GM23338 (cell line): ENCODE measurements around the gene RP2.

Source experiments
- CREB1 ChIP-seq: fragments of 250-450 bp; sonication (Bioruptor Pico); IDR thresholded peaks from 2 replicates; pipeline ENCODE4 v1.5.0; 2020; ENCODE audit warnings: low read depth, mild to moderate bottlenecking, moderate library complexity
- EZH2 ChIP-seq: fragments of 200-600 bp; sonication (generic); IDR thresholded peaks from one replicate; pipeline ENCODE4 v1.8.0; 2017; ENCODE audit warnings: antibody characterized with exemption, mild to moderate bottlenecking, low read depth; ENCODE audit not compliant: unreplicated experiment
- EZH2phosphoT487 ChIP-seq: fragments of 200-600 bp; sonication (generic); IDR thresholded peaks from one replicate; pipeline ENCODE4 v1.8.1; 2018; ENCODE audit warnings: antibody characterized with exemption; ENCODE audit not compliant: unreplicated experiment
- POLR2AphosphoS5 ChIP-seq: IDR thresholded peaks from 2 replicates; pipeline ENCODE4 v1.6.1; 2016; ENCODE audit warnings: antibody characterized with exemption, low read depth
- ZNF331 ChIP-seq: fragments of 250-450 bp; sonication (Bioruptor Pico); IDR thresholded peaks from 2 replicates; pipeline ENCODE4 v1.5.0; 2020; ENCODE audit warnings: low read depth, mild to moderate bottlenecking, moderate library complexity
- TF ChIP-seq, protein P1 (sequence below), 2 experiments: fragments of 200-600 bp in 1 of 2; sonication (generic) in 1 of 2; conservative IDR thresholded peaks; 2 replicates each; pipeline versions ENCODE4 v1.5.1 to v1.6.1; 2016 to 2017; ENCODE audit warnings: antibody characterized with exemption in 2 of 2, low read depth in 2 of 2, mild to moderate bottlenecking in 2 of 2, moderate library complexity in 1 of 2
- TF ChIP-seq, protein P2 (sequence below): IDR thresholded peaks from one replicate; pipeline ENCODE4 v1.6.1; 2018; ENCODE audit warnings: antibody characterized with exemption; ENCODE audit not compliant: unreplicated experiment
- TF ChIP-seq, protein P3 (sequence below): IDR thresholded peaks from 2 replicates; pipeline ENCODE4 v1.6.1; 2016; ENCODE audit warnings: antibody characterized with exemption

DNA sequence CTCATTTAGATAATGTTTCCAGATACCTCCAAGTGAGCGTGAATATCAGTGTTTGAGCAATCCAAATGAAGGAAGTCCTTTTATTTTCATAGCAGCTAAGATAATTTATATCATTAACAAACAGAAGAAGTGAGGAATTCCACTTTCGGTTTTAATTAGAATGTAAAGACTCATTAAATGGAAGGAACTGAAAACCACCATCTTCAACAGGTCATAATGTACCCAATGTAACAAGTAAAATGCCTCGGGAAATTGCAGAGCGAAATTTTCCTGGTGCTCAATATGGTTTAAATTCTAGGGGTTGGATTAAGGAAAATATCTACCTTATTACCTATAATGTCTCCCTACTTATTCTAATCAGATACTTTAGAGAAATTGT lies 44.0 kb upstream of the RP2 start:
- TF ChIP-seq, protein P1, sequence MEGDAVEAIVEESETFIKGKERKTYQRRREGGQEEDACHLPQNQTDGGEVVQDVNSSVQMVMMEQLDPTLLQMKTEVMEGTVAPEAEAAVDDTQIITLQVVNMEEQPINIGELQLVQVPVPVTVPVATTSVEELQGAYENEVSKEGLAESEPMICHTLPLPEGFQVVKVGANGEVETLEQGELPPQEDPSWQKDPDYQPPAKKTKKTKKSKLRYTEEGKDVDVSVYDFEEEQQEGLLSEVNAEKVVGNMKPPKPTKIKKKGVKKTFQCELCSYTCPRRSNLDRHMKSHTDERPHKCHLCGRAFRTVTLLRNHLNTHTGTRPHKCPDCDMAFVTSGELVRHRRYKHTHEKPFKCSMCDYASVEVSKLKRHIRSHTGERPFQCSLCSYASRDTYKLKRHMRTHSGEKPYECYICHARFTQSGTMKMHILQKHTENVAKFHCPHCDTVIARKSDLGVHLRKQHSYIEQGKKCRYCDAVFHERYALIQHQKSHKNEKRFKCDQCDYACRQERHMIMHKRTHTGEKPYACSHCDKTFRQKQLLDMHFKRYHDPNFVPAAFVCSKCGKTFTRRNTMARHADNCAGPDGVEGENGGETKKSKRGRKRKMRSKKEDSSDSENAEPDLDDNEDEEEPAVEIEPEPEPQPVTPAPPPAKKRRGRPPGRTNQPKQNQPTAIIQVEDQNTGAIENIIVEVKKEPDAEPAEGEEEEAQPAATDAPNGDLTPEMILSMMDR (conservative IDR thresholded peaks at IDR 0.05; ENCODE audit: low read depth in 2 of 2), result no peak
- TF ChIP-seq, protein P2, sequence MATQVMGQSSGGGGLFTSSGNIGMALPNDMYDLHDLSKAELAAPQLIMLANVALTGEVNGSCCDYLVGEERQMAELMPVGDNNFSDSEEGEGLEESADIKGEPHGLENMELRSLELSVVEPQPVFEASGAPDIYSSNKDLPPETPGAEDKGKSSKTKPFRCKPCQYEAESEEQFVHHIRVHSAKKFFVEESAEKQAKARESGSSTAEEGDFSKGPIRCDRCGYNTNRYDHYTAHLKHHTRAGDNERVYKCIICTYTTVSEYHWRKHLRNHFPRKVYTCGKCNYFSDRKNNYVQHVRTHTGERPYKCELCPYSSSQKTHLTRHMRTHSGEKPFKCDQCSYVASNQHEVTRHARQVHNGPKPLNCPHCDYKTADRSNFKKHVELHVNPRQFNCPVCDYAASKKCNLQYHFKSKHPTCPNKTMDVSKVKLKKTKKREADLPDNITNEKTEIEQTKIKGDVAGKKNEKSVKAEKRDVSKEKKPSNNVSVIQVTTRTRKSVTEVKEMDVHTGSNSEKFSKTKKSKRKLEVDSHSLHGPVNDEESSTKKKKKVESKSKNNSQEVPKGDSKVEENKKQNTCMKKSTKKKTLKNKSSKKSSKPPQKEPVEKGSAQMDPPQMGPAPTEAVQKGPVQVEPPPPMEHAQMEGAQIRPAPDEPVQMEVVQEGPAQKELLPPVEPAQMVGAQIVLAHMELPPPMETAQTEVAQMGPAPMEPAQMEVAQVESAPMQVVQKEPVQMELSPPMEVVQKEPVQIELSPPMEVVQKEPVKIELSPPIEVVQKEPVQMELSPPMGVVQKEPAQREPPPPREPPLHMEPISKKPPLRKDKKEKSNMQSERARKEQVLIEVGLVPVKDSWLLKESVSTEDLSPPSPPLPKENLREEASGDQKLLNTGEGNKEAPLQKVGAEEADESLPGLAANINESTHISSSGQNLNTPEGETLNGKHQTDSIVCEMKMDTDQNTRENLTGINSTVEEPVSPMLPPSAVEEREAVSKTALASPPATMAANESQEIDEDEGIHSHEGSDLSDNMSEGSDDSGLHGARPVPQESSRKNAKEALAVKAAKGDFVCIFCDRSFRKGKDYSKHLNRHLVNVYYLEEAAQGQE, result no peak
- no peak for TF ChIP-seq EZH2
- no peak for TF ChIP-seq EZH2phosphoT487
- no peak for TF ChIP-seq CREB1 (CRISPR knock-in tag)
- TF ChIP-seq POLR2AphosphoS5, result no peak
- TF ChIP-seq ZNF331, result no peak
- TF ChIP-seq, protein P3, sequence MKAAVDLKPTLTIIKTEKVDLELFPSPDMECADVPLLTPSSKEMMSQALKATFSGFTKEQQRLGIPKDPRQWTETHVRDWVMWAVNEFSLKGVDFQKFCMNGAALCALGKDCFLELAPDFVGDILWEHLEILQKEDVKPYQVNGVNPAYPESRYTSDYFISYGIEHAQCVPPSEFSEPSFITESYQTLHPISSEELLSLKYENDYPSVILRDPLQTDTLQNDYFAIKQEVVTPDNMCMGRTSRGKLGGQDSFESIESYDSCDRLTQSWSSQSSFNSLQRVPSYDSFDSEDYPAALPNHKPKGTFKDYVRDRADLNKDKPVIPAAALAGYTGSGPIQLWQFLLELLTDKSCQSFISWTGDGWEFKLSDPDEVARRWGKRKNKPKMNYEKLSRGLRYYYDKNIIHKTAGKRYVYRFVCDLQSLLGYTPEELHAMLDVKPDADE, result no peak
